Panc1 (cell line): ENCODE results near the gene NMNAT3. TPM values are rescaled to one million over a fixed set of nuclear protein-coding genes. Genes with fewer than 3 reads are reported as not detected.

Source experiments
- ATAC-seq: fragments of 200-7000 bp; cut with Tn5 transposase; 2 replicates; pipeline ENCODE4 v1.9.1; 2020; ENCODE audit warnings: mild to moderate bottlenecking, moderate library complexity
- BruUV-seq: library from RNA; stranded (reverse); fragments of 400-500 nt; replicated peaks from 2 replicates; lab custom pipeline; 2021; lab: Mats Ljungman, UMichigan
- CTCF ChIA-PET: fragments of 300-600 bp; sonication (Branson Sonifier 250); formaldehyde crosslinking; loops from one replicate; lab custom pipeline; 2022; ENCODE audit warnings: antibody characterized with exemption; lab: Charles Lee
- POLR2A ChIA-PET: fragments of 300-600 bp; sonication (Branson Sonifier 250); formaldehyde crosslinking; loops from one replicate; lab custom pipeline; 2022; ENCODE audit warnings: antibody characterized with exemption; lab: Charles Lee
- DNase-seq: peaks from one replicate; pipeline ENCODE4 v3.0.0-alpha.2; 2010; ENCODE audit warnings: low read depth, low spot score
- H3K27ac ChIP-seq: 2 replicates; pipeline ENCODE4 v1.5.1; 2011; ENCODE audit warnings: mild to moderate bottlenecking, low read length, inconsistent platforms
- H3K27me3 ChIP-seq: fragments of 200-500 bp; sonication (Bioruptor generic); 2 replicates; pipeline ENCODE4 v1.6.0; 2014; ENCODE audit warnings: low read length, inconsistent platforms; ENCODE audit not compliant: control insufficient read depth, insufficient read depth
- H3K36me3 ChIP-seq: fragments of 200-500 bp; sonication (Bioruptor generic); 2 replicates; pipeline ENCODE4 v1.5.1; 2014; ENCODE audit warnings: inconsistent platforms, mild to moderate bottlenecking, low read length, moderate library complexity; ENCODE audit not compliant: control insufficient read depth, insufficient read depth
- H3K4me1 ChIP-seq: 2 replicates; pipeline ENCODE4 v1.5.1; 2011; ENCODE audit warnings: inconsistent platforms, mild to moderate bottlenecking, low read length, moderate library complexity; ENCODE audit not compliant: control insufficient read depth, insufficient read depth
- H3K4me3 ChIP-seq, 2 experiments: 2 replicates each; pipeline ENCODE4 v1.5.1; 2011 to 2012; ENCODE audit warnings: low read depth in 2 of 2, low read length in 2 of 2, mild to moderate bottlenecking in 2 of 2, inconsistent platforms in 1 of 2, moderate library complexity in 1 of 2
- H3K9me3 ChIP-seq: fragments of 200-500 bp; sonication (Bioruptor generic); 2 replicates; pipeline ENCODE4 v1.5.1; 2014; ENCODE audit warnings: low read depth, mild to moderate bottlenecking, inconsistent platforms, low read length, moderate library complexity; ENCODE audit not compliant: control insufficient read depth, insufficient read depth
- CTCF ChIP-seq: fragments of 450-650 bp; IDR thresholded peaks from 2 replicates; pipeline ENCODE4 v1.5.1; 2017; ENCODE audit warnings: mild to moderate bottlenecking
- POLR2AphosphoS5 ChIP-seq: IDR thresholded peaks from 2 replicates; pipeline ENCODE4 v1.6.1; 2012; ENCODE audit warnings: mild to moderate bottlenecking, low read depth, low read length, moderate library complexity
- REST ChIP-seq, 2 experiments: IDR thresholded peaks; 2 replicates each; pipeline ENCODE4 v1.6.1; 2011 to 2012; ENCODE audit warnings: low read depth in 2 of 2, control low read depth in 1 of 2, low read length in 1 of 2, mild to moderate bottlenecking in 1 of 2, moderate library complexity in 1 of 2; ENCODE audit not compliant: insufficient read depth in 1 of 2
- SIN3A ChIP-seq: IDR thresholded peaks from 2 replicates; pipeline ENCODE4 v1.6.1; 2012; ENCODE audit warnings: low read depth, mild to moderate bottlenecking, low read length, moderate library complexity, borderline replicate concordance; ENCODE audit not compliant: insufficient read depth
- TCF7L2 ChIP-seq: IDR thresholded peaks from 2 replicates; pipeline ENCODE4 v1.6.1; 2011; ENCODE audit warnings: mild to moderate bottlenecking, low read depth, low read length, inconsistent platforms
- in situ Hi-C: cut with HindIII; loops from 2 replicates; pipeline ENCODE4 v1.10.0; 2016; ENCODE audit warnings: low sequenced_read_pairs, low pct_unique_long_range_greater_than_20kb
- intact Hi-C: fragments of 100-400 bp; cut with micrococcal nuclease; formaldehyde crosslinking; loops from one replicate; pipeline ENCODE4 v1.10.0; 2022; ENCODE audit not compliant: unreplicated experiment
- total RNA-seq: library from RNA; stranded (reverse); gene quantifications from one replicate; pipeline ENCODE4 v1.2.1, GENCODE V29; 2021; ENCODE audit not compliant: unreplicated experiment

The NMNAT3 gene
- total RNA-seq, 1 experiment from 2014 or later = 1.9 TPM

- no peak for TF ChIP-seq TCF7L2
- TF ChIP-seq POLR2AphosphoS5 = no peak
- TF ChIP-seq REST (IDR thresholded peaks at IDR 0.05; ENCODE audit: insufficient read depth in 1 of 2, low read depth in 2 of 2, low read length in 1 of 2) = no peak
- no peak for TF ChIP-seq CTCF
- no peak for TF ChIP-seq SIN3A
- no peak overlapping the region for H3K27ac ChIP-seq
- CTCF ChIA-PET = no interaction called here
- no peaks in the 10 kb centered on the region for H3K9me3 ChIP-seq
- H3K4me3 ChIP-seq = no peak overlapping the region
- DNase-seq (no peak), ATAC-seq (no peak)
- no TSS peak for BruUV-seq
- intact Hi-C loops (no loop called here), in situ Hi-C loops (no loop called here)
- POLR2A ChIA-PET = no interaction called here
- H3K27me3 ChIP-seq = no peaks in the 10 kb centered on the region
- H3K4me1 ChIP-seq = no peaks in the 10 kb centered on the region
- H3K36me3 ChIP-seq = no peaks in the 10 kb centered on the region
These were observed 70.3 kb downstream of the NMNAT3 start for GRCh38 chr3:139607257-139608107.

- Histone ChIP-seq H3K27me3 (no peaks in the 10 kb centered on the region), H3K9me3 (no peaks in the 10 kb centered on the region), H3K27ac (no peak overlapping the region), H3K4me1 (no peaks in the 10 kb centered on the region), H3K4me3 (no peak overlapping the region), H3K36me3 (no peaks in the 10 kb centered on the region)
- ChIA-PET POLR2A (interaction anchor here (0.6 kb wide), 1 partner anchor 301 kb away, joined by 3 read pairs; no protein-coding TSS in a partner anchor), CTCF (no interaction called here)
- TF ChIP-seq POLR2AphosphoS5 = no peak
- no peak for TF ChIP-seq REST (IDR thresholded peaks at IDR 0.05; ENCODE audit: insufficient read depth in 1 of 2, low read depth in 2 of 2, low read length in 1 of 2)
- TF ChIP-seq SIN3A = no peak
- TF ChIP-seq TCF7L2 = no peak
- TF ChIP-seq CTCF = no peak
- ATAC-seq (no peak), DNase-seq (no peak)
- intact Hi-C loops (no loop called here), in situ Hi-C loops (no loop called here)
- BruUV-seq = no TSS peak
These were observed 75.8 kb downstream of the NMNAT3 start for GRCh38 chr3:139602003-139602402.
